ENCODE results near the gene APIP.

GRCh38 chr11:34844463-34845112, 71.6 kb downstream of the APIP start:
- TF ChIP-seq EZH2 (IDR thresholded peaks at IDR 0.05) (no peak), POLR2AphosphoS5 (IDR thresholded peaks at IDR 0.05; ENCODE audit: borderline replicate concordance, low read depth, low read length) (no peak), FOXP2 (optimal IDR thresholded peaks at IDR 0.05; ENCODE audit: control extremely low read depth, extremely low read length, insufficient read depth) (no peak)
